WERI-Rb-1 (cell line): Measurements from ENCODE around the gene SLC52A3.
"Not testable (repeated sequence)": the region's sequence is repeated elsewhere in the genome, so short reads cannot be mapped to it uniquely, and the experiment has no call there.

Source experiments
- DNase-seq: peaks from one replicate; pipeline ENCODE4 v3.0.0-alpha.2; 2020
- H3K27ac ChIP-seq: fragments of 250-450 bp; sonication (Bioruptor Pico); 2 replicates; pipeline ENCODE4 v1.5.1; 2020; ENCODE audit warnings: mild to moderate bottlenecking, moderate library complexity
- H3K27me3 ChIP-seq: fragments of 250-450 bp; sonication (Bioruptor Pico); 2 replicates; pipeline ENCODE4 v1.5.1; 2021; ENCODE audit warnings: mild to moderate bottlenecking, low read depth, moderate library complexity; ENCODE audit not compliant: insufficient read depth, severe bottlenecking
- H3K36me3 ChIP-seq: fragments of 250-450 bp; sonication (Bioruptor Pico); 2 replicates; pipeline ENCODE4 v1.5.1; 2020; ENCODE audit warnings: mild to moderate bottlenecking, moderate library complexity
- H3K4me3 ChIP-seq: 2 replicates; pipeline ENCODE4 v1.5.1; 2011; ENCODE audit warnings: low read depth, mild to moderate bottlenecking, control low read depth, low read length
- H3K9me3 ChIP-seq: fragments of 250-450 bp; sonication (Bioruptor Pico); 2 replicates; pipeline ENCODE4 v1.5.1; 2021; ENCODE audit warnings: mild to moderate bottlenecking, moderate library complexity; ENCODE audit not compliant: severe bottlenecking
- CTCF ChIP-seq: IDR thresholded peaks from 2 replicates; pipeline ENCODE4 v1.5.1; 2011; ENCODE audit warnings: low read depth, mild to moderate bottlenecking, control low read depth, inconsistent platforms, low read length

SLC52A3 gene

DNA sequence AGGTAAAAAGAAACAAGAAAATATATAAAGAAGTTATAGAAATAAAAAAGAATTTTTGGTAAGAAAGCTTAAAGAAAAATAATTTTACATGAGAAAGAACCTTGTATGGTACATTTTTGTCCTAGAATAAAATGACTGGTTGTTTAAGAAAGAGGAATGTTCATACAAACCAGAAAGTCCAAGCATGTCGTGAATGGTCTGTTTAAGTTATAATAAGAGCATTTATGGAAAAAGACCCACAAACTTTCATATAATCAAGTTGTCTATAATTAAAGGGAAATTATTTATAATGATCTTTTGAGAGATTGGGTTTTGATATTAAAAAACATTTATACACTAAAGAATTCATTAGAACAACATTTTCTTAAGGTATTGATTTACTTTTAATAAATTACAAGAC is 37.4 kb upstream of the SLC52A3 start:
- no peak for TF ChIP-seq CTCF
- H3K27me3 ChIP-seq, result no peaks in the 10 kb centered on the region
- peaks cover 26% of the 10 kb centered on the region for H3K9me3 ChIP-seq
- H3K36me3 ChIP-seq, result no peaks in the 10 kb centered on the region
- DNase-seq, result no peak
- no peak overlapping the region for H3K4me3 ChIP-seq
- H3K27ac ChIP-seq, result no peak overlapping the region

DNA sequence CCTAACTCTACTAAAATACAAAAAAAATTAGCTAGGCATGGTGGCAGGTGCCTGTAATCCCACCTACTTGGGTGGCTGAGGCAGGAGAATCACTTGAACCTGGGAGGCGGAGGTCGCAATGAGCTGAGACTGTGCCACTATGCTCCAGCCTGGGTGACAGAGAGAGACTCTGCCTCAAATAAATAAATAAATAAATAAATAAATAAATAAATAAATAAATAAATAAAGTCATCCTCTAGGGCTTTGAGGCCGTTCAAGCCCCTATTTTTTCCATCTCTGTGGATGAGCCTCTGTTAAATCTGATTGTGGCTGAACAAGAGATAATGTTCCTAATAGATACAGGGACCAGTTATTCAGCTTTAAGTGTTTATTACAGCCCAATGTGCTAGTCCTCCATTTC is 33.4 kb upstream of the SLC52A3 start:
- Histone ChIP-seq H3K27ac (no peak overlapping the region), H3K27me3 (no peaks in the 10 kb centered on the region), H3K36me3 (no peaks in the 10 kb centered on the region), H3K4me3 (no peak overlapping the region), H3K9me3 (peaks cover 19% of the 10 kb centered on the region)
- DNase-seq, result no peak
- TF ChIP-seq CTCF, result no peak

- not testable (repeated sequence) for H3K27me3 ChIP-seq, H3K27ac ChIP-seq, H3K36me3 ChIP-seq, H3K4me3 ChIP-seq, DNase-seq, H3K9me3 ChIP-seq
Measured at GRCh38 chr20:800026-800425, 31.7 kb upstream of the SLC52A3 start.

DNA sequence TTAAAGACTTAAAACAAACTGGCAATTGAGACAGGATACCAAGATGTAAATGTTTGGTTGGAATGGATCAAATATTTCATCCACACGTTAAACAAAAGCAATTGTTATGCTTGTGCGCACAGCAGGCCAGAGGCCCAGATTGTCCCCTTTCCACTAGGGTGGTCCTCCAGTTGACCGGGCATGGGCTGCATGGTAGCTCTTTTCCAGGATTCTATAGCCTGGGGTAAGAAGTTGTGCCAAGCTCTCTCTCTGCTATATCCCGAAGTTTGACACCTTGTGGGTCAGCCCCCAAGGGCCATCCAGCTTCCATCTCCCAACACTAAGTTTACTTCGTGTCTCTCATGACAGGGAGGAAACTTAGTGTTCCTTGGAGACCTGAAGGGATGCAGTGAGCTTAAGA is 30.4 kb upstream of the SLC52A3 start:
- H3K36me3 ChIP-seq, H3K27ac ChIP-seq, H3K27me3 ChIP-seq, DNase-seq, H3K4me3 ChIP-seq, H3K9me3 ChIP-seq: not testable (repeated sequence)

- DNase-seq, result no peak
- Histone ChIP-seq H3K9me3 (peaks cover 5% of the 10 kb centered on the region), H3K27me3 (no peaks in the 10 kb centered on the region), H3K4me3 (no peak overlapping the region), H3K36me3 (no peaks in the 10 kb centered on the region), H3K27ac (no peak overlapping the region)
- TF ChIP-seq CTCF, result no peak
Measured at GRCh38 chr20:796921-797320, 28.6 kb upstream of the SLC52A3 start.

GRCh38 chr20:792248-792647 is 23.9 kb upstream of the SLC52A3 start:
- Histone ChIP-seq H3K27me3 (no peaks in the 10 kb centered on the region), H3K36me3 (no peaks in the 10 kb centered on the region), H3K4me3 (no peak overlapping the region), H3K9me3 (peaks cover 8% of the 10 kb centered on the region), H3K27ac (no peak overlapping the region)
- no peak for TF ChIP-seq CTCF
- no peak for DNase-seq

GRCh38 chr20:791056-791455 is 22.8 kb upstream of the SLC52A3 start:
- H3K4me3 ChIP-seq, result no peak overlapping the region
- H3K27me3 ChIP-seq, result no peaks in the 10 kb centered on the region
- no peak overlapping the region for H3K27ac ChIP-seq
- no peak for DNase-seq
- H3K9me3 ChIP-seq, result peaks cover 8% of the 10 kb centered on the region
- no peaks in the 10 kb centered on the region for H3K36me3 ChIP-seq
- no peak for TF ChIP-seq CTCF
